GM12878 (cell line): ENCODE data around the gene ABCC11. TPM values are rescaled to one million over a fixed set of nuclear protein-coding genes. Genes with fewer than 3 reads are reported as not detected.

Source experiments
- ATAC-seq: fragments of 200-7000 bp; cut with Tn5 transposase; 3 replicates; pipeline ENCODE4 v1.9.1; 2020; ENCODE audit warnings: mild to moderate bottlenecking, moderate library complexity
- BruUV-seq: library from RNA; stranded (reverse); fragments of 400-500 nt; replicated peaks from 2 replicates; lab custom pipeline; 2021; lab: Mats Ljungman, UMichigan
- CTCF ChIA-PET: fragments of 300-600 bp; sonication (Branson Sonifier 250); formaldehyde crosslinking; extraction: SDS; loops from one replicate; lab custom pipeline; 2021; ENCODE audit warnings: inconsistent platforms; lab: Yijun Ruan, JAX
- POLR2A ChIA-PET: fragments of 350-600 bp; formaldehyde crosslinking; extraction: SDS; loops from one replicate; lab custom pipeline; 2021; ENCODE audit warnings: inconsistent platforms; lab: Charles Lee
- RAD21 ChIA-PET: fragments of 300-600 bp; sonication (Branson Sonifier 250); formaldehyde crosslinking; loops from one replicate; lab custom pipeline; 2023; ENCODE audit warnings: antibody characterized with exemption; ENCODE audit not compliant: unreplicated experiment; lab: Charles Lee
- SMC1A ChIA-PET: fragments of 300-600 bp; sonication (Branson Sonifier 250); formaldehyde crosslinking; loops from one replicate; lab custom pipeline; 2023; ENCODE audit not compliant: unreplicated experiment, uncharacterized antibody; lab: Charles Lee
- DNase-seq: peaks from one replicate; pipeline ENCODE4 v3.0.0-alpha.2; 2011; ENCODE audit warnings: low read depth, low spot score
- FAIRE-seq: peaks from 3 replicates; lab custom pipeline; 2011; peaks lifted over from hg19 to GRCh38; lab: Jason Lieb, UNC
- H2AFZ ChIP-seq: 2 replicates; pipeline ENCODE4 v1.6.0; 2011; ENCODE audit warnings: low read depth, low read length, control low read depth; ENCODE audit not compliant: control insufficient read depth
- H3K27ac ChIP-seq: 2 replicates; pipeline ENCODE4 v1.5.1; 2011; ENCODE audit warnings: control low read depth; ENCODE audit not compliant: control insufficient read depth, insufficient read depth
- H3K27me3 ChIP-seq, 2 experiments: replicated peaks in 1 of 2; 2 replicates each; pipeline versions ENCODE4 v1.6.0 to v1.6.1; 2011; ENCODE audit warnings: low read length in 1 of 2; ENCODE audit not compliant: control insufficient read depth in 2 of 2, insufficient read depth in 2 of 2
- H3K36me3 ChIP-seq, 2 experiments: 2 replicates each; pipeline ENCODE4 v1.5.1; 2011; ENCODE audit warnings: low read length in 1 of 2; ENCODE audit not compliant: control insufficient read depth in 2 of 2, insufficient read depth in 2 of 2
- H3K4me1 ChIP-seq: 2 replicates; pipeline ENCODE4 v1.6.1; 2011; ENCODE audit warnings: mild to moderate bottlenecking, low read length, moderate library complexity, mixed read lengths; ENCODE audit not compliant: control insufficient read depth, insufficient read depth
- H3K4me2 ChIP-seq: 2 replicates; pipeline ENCODE4 v1.6.0; 2011; ENCODE audit warnings: control low read depth; ENCODE audit not compliant: control insufficient read depth, insufficient read depth
- H3K4me3 ChIP-seq: fragments of 200-600 bp; sonication (generic); 2 replicates; pipeline ENCODE4 v1.5.1; 2016
- H3K79me2 ChIP-seq: 2 replicates; pipeline ENCODE4 v1.6.0; 2011; ENCODE audit warnings: low read length; ENCODE audit not compliant: control insufficient read depth, insufficient read depth
- H3K9ac ChIP-seq: 2 replicates; pipeline ENCODE4 v1.8.0; 2011; ENCODE audit warnings: low read length, control low read depth, mixed read lengths; ENCODE audit not compliant: control insufficient read depth, insufficient read depth
- H3K9me3 ChIP-seq: replicated peaks from 3 replicates; pipeline ENCODE4 v1.5.1; 2011; ENCODE audit warnings: mild to moderate bottlenecking, low read length; ENCODE audit not compliant: control insufficient read depth, insufficient read depth
- H4K20me1 ChIP-seq: 2 replicates; pipeline ENCODE4 v1.6.0; 2011; ENCODE audit not compliant: control insufficient read depth, insufficient read depth
- BCL11A ChIP-seq: IDR thresholded peaks from 2 replicates; pipeline ENCODE4 v1.6.1; 2011; ENCODE audit warnings: low read depth, low read length
- BMI1 ChIP-seq: fragments of 450-650 bp; IDR thresholded peaks from 2 replicates; pipeline ENCODE4 v1.6.1; 2016; ENCODE audit warnings: mild to moderate bottlenecking, moderate library complexity, borderline replicate concordance
- CBX5 ChIP-seq: sonication (generic); IDR thresholded peaks from 2 replicates; pipeline ENCODE4 v1.6.1; 2016; ENCODE audit warnings: low read depth, moderate library complexity, mild to moderate bottlenecking, inconsistent platforms
- CHD4 ChIP-seq: fragments of 200-600 bp; sonication (generic); IDR thresholded peaks from 2 replicates; pipeline ENCODE4 v1.6.1; 2016; ENCODE audit warnings: mild to moderate bottlenecking
- CREM ChIP-seq: IDR thresholded peaks from 2 replicates; pipeline ENCODE4 v1.6.1; 2014; ENCODE audit warnings: antibody characterized with exemption, low read depth
- DPF2 ChIP-seq: fragments of 450-650 bp; IDR thresholded peaks from 2 replicates; pipeline ENCODE4 v1.6.1; 2017; ENCODE audit warnings: mild to moderate bottlenecking
- ESRRA ChIP-seq: IDR thresholded peaks from 2 replicates; pipeline ENCODE4 v1.6.1; 2012; ENCODE audit warnings: mild to moderate bottlenecking, low read length, improper control_type of control experiment
- GABPA ChIP-seq: IDR thresholded peaks from 2 replicates; pipeline ENCODE4 v1.6.1; 2014; ENCODE audit warnings: antibody characterized with exemption, low read depth, mild to moderate bottlenecking, inconsistent platforms
- HCFC1 ChIP-seq: fragments of 150-350 bp; IDR thresholded peaks from 2 replicates; pipeline ENCODE4 v1.6.1; 2014; ENCODE audit warnings: low read length
- IKZF1 ChIP-seq: fragments of 450-650 bp; conservative IDR thresholded peaks from 2 replicates; pipeline ENCODE4 v1.6.1; 2017; ENCODE audit warnings: antibody characterized with exemption, mild to moderate bottlenecking
- JUND ChIP-seq: IDR thresholded peaks from 2 replicates; pipeline ENCODE4 v1.6.1; 2012; ENCODE audit warnings: low read depth, mild to moderate bottlenecking, low read length, improper control_type of control experiment, moderate library complexity
- MXI1 ChIP-seq: fragments of 150-350 bp; IDR thresholded peaks from 2 replicates; pipeline ENCODE4 v1.6.1; 2011; ENCODE audit warnings: low read depth, mild to moderate bottlenecking, inconsistent platforms, low read length, improper control_type of control experiment
- NR2C1 ChIP-seq: fragments of 450-650 bp; IDR thresholded peaks from 2 replicates; pipeline ENCODE4 v1.6.1; 2017; ENCODE audit warnings: antibody characterized with exemption, mild to moderate bottlenecking, moderate library complexity
- RBBP5 ChIP-seq: fragments of 200-600 bp; sonication (generic); conservative IDR thresholded peaks from 2 replicates; pipeline ENCODE4 v1.6.1; 2016
- SIN3A ChIP-seq: IDR thresholded peaks from 2 replicates; pipeline ENCODE4 v1.6.1; 2012; ENCODE audit warnings: low read depth, low read length, improper control_type of control experiment
- SMAD5 ChIP-seq: IDR thresholded peaks from 2 replicates; pipeline ENCODE4 v1.6.1; 2016; ENCODE audit warnings: antibody characterized with exemption, low read depth
- SPI1 ChIP-seq: IDR thresholded peaks from 2 replicates; pipeline ENCODE4 v1.6.1; 2011; ENCODE audit warnings: low read depth, mild to moderate bottlenecking, low read length, moderate library complexity, borderline replicate concordance; ENCODE audit not compliant: insufficient read depth
- TARDBP ChIP-seq: IDR thresholded peaks from 2 replicates; pipeline ENCODE4 v1.6.1; 2016; ENCODE audit warnings: borderline replicate concordance
- WGBS: methylation state at CpG from one replicate; pipeline ENCODE4 v1.1.6; 2016; ENCODE audit warnings: low lambda C conversion rate; ENCODE audit not compliant: insufficient replicate concordance, insufficient coverage; ENCODE audit errors: missing lambda C conversion rate; 5-methylcytosine and 5-hydroxymethylcytosine counted together
- in situ Hi-C: fragments of 300-500 bp; cut with MboI; formaldehyde crosslinking; loops from 9 replicates; pipeline ENCODE4 v1.14.3; 2018; ENCODE audit warnings: mixed read lengths
- intact Hi-C: fragments of 100-400 bp; cut with micrococcal nuclease; formaldehyde crosslinking; loops from one replicate; pipeline ENCODE4 v1.14.2; 2022; ENCODE audit not compliant: unreplicated experiment
- polyA plus RNA-seq, 11 experiments: library from polyadenylated mRNA; depleted of rRNA in 4 of 11; unstranded in 6 of 11; stranded (reverse) in 5 of 11; fragments of >200 nt; fragmentation: Nextera tagmentation in 4 of 11; fragmentation: Illumina TruSeq in 1 of 11; extraction: Ambion mirVana in 4 of 11; extraction: Trizol in 1 of 11; gene quantifications; 1 replicate in 1 of 11; 2 replicates in 10 of 11; pipeline versions ENCODE4 v1.2.1 to v1.2.3, GENCODE V29; 2011 to 2016; ENCODE audit warnings: inconsistent platforms in 2 of 11, missing spikeins in 2 of 11, low read depth in 1 of 11
- total RNA-seq, 4 experiments: library from RNA; depleted of rRNA in 3 of 4; stranded (reverse); fragments of >200 nt in 3 of 4; fragmentation: Illumina TruSeq in 1 of 4; extraction: Trizol in 1 of 4; gene quantifications; 2 replicates each; pipeline versions ENCODE4 v1.2.1 to v1.2.3, GENCODE V29; 2013 to 2021
- TF ChIP-seq, protein P1 (sequence below): IDR thresholded peaks from 2 replicates; pipeline ENCODE4 v1.6.1; 2012; ENCODE audit warnings: low read depth, low read length, improper control_type of control experiment

ABCC11 gene
- total and polyA plus RNA-seq, 10 of the 15 experiments (the other 5 are each of a cell fraction or from before 2014, with no cell fraction given) = 0.04 to 0.20 (median 0.10) TPM; not detected in 6

DNA sequence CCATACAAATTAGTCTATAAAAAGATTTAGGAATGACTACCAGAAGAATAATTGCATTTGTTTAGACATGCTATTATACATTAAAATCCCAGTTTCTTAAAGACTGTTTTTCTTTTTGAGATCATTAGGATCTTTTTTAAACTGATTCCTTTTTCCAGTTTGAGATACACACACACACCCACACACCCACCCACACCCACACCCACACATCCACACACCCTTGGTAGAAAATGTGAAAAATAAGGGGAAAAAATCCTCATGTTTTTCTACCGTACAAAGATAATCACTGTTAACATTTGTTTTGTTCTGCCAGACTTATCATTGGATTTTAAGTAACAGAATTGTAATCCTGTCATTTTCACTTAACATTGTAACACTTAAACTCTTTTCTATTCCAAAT is 27.1 kb upstream of the ABCC11 start:
- no peak for TF ChIP-seq TARDBP
- Histone ChIP-seq H3K9ac (no peak overlapping the region), H3K27ac (no peak overlapping the region), H3K4me1 (no peaks in the 10 kb centered on the region), H3K4me3 (no peak overlapping the region), H3K36me3 (peaks cover 4 to 17% of the 10 kb centered on the region in 2 experiments), H2AFZ (no peak overlapping the region), H4K20me1 (no peaks in the 10 kb centered on the region), H3K79me2 (no peaks in the 10 kb centered on the region), H3K4me2 (no peak overlapping the region), H3K27me3 (no peaks in the 10 kb centered on the region), H3K9me3 (no peaks in the 10 kb centered on the region)
- 92% methylated on average over 1 of the region's 1 CpG for WGBS
- DNase-seq (no peak), ATAC-seq (no peak), FAIRE-seq (no peak)
- intact Hi-C loops = no loop called here
- no TSS peak for BruUV-seq
- ChIA-PET CTCF (interaction anchor here (1.1 kb wide), 1 partner anchor 356 kb away, joined by 5 read pairs; no protein-coding TSS in a partner anchor), RAD21 (interaction anchor here (0.7 kb wide), 1 partner anchor 8 kb away, joined by 3 read pairs; no protein-coding TSS in a partner anchor), POLR2A (no interaction called here), SMC1A (interaction anchor here (1.1 kb wide), 1 partner anchor 357 kb away, joined by 3 read pairs; no protein-coding TSS in a partner anchor)
- in situ Hi-C loops = no loop called here

DNA sequence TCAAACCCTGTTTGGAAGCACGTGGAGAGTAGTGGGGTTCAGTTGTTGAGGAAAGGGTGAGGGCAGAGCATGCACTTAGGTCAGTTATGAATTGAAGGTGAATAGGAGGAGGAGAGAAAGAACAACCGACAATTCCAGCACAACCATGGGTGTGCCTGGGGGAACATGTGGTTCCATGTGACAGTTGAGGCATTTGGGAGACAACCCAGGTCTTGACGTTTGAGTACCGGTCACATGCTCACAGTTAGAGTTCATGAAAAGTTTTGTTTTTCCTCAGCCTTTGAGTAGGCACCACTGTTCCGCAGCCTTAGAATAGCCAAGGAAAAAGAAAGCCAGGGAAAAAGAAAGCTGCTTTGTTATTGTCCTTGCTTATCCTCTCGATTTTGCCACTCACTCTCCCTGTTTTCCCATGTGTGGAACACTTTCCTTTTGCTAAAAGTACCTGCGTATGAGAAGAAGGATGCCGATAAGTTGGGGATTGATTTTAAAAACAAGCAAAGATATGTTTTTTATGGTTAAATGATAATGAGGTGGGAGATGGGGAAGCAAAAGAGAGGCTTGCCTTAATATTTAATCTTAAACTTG is 25.6 kb upstream of the ABCC11 start:
- Histone ChIP-seq H3K9ac (no peak overlapping the region), H2AFZ (no peak overlapping the region), H3K27ac (no peak overlapping the region), H4K20me1 (no peaks in the 10 kb centered on the region), H3K4me1 (no peaks in the 10 kb centered on the region), H3K4me3 (no peak overlapping the region), H3K4me2 (no peak overlapping the region)
- CTCF ChIA-PET = interaction anchor here (1.1 kb wide), 1 partner anchor 358 kb away, joined by 5 read pairs; no protein-coding TSS in a partner anchor
- no peak for TF ChIP-seq JUND
- TF ChIP-seq BMI1 = no peak
- no peak for TF ChIP-seq IKZF1
- no peak for TF ChIP-seq CBX5
- TF ChIP-seq RBBP5 = no peak
- TF ChIP-seq HCFC1 = no peak
- TF ChIP-seq DPF2 = no peak
- TF ChIP-seq MXI1 = no peak
- no peak for TF ChIP-seq SIN3A
- no peak for TF ChIP-seq SMAD5
- TF ChIP-seq GABPA = no peak
- no peak for TF ChIP-seq CREM
- TF ChIP-seq SPI1 = no peak
- TF ChIP-seq BCL11A = no peak
- TF ChIP-seq NR2C1 = no peak
- TF ChIP-seq ESRRA = no peak
- TF ChIP-seq, protein P1, sequence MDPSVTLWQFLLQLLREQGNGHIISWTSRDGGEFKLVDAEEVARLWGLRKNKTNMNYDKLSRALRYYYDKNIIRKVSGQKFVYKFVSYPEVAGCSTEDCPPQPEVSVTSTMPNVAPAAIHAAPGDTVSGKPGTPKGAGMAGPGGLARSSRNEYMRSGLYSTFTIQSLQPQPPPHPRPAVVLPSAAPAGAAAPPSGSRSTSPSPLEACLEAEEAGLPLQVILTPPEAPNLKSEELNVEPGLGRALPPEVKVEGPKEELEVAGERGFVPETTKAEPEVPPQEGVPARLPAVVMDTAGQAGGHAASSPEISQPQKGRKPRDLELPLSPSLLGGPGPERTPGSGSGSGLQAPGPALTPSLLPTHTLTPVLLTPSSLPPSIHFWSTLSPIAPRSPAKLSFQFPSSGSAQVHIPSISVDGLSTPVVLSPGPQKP = no peak
- no peak for TF ChIP-seq CHD4
- TF ChIP-seq, all 136 proteins: peak for 0
- RAD21 ChIA-PET = interaction anchor here (1.5 kb wide), 1 partner anchor 351 kb away, joined by 4 read pairs; no protein-coding TSS in a partner anchor
- WGBS = 92% methylated on average over 8 of the region's 8 CpGs
- no peak for DNase-seq
- intact Hi-C loops (no loop called here), in situ Hi-C loops (no loop called here)
- no peak for FAIRE-seq
- H3K79me2 ChIP-seq = no peaks in the 10 kb centered on the region
- H3K27me3 ChIP-seq = no peaks in the 10 kb centered on the region
- POLR2A ChIA-PET = no interaction called here
- SMC1A ChIA-PET = no interaction called here
- no peaks in the 10 kb centered on the region for H3K9me3 ChIP-seq
- peaks cover 4 to 17% of the 10 kb centered on the region in 2 experiments for H3K36me3 ChIP-seq
- BruUV-seq = no TSS peak
- no peak for ATAC-seq
